HL-60 (cell line): ENCODE data around the gene KPNA1.

ENCODE experiments used
- CTCF ChIP-seq: IDR thresholded peaks from one replicate; pipeline ENCODE4 v1.5.1; 2011; ENCODE audit warnings: low read length, control low read depth, inconsistent platforms; ENCODE audit not compliant: insufficient read depth
- GABPA ChIP-seq: IDR thresholded peaks from 2 replicates; pipeline ENCODE4 v1.6.1; 2012; ENCODE audit warnings: low read depth
- POLR2AphosphoS5 ChIP-seq: IDR thresholded peaks from 2 replicates; pipeline ENCODE4 v1.6.1; 2012; ENCODE audit warnings: low read depth
- REST ChIP-seq: IDR thresholded peaks from 2 replicates; pipeline ENCODE4 v1.6.1; 2012; ENCODE audit warnings: low read depth; ENCODE audit not compliant: insufficient replicate concordance

- TF ChIP-seq CTCF (no peak), POLR2AphosphoS5 (no peak), REST (no peak), GABPA (no peak)
These were observed 100.3 kb downstream of the KPNA1 start for GRCh38 chr3:122414391-122414790.
